GM19455 (cell line): ENCODE data around the gene MAML2.

Experiments used
- ATAC-seq: cut with Tn5 transposase; IDR thresholded peaks from one replicate; pipeline ENCODE4 v1.9.1; 2021; ENCODE audit not compliant: unreplicated experiment

The MAML2 gene

DNA sequence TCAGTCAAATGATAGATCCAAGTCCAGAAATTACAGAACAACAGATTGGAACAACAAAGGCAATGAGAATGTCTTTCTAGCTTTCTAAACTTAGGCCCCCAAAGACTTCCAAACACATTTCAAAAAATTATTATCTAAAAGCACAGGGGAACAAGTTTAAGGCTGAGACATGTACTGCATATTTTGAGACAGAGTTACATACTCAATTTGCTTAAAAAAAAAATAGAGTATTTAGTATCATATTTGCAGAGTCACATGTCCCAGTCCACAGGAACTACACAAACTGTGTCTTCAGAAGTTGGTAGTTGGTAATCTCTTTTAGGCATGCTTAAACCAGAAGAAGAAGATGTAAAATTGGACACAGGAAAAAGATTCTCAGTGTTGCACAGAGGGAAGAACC is 127.2 kb downstream of the MAML2 start:
- no peak for ATAC-seq

GRCh38 chr11:96215110-96215782 is 127.7 kb downstream of the MAML2 start:
- ATAC-seq = peak; percentile 80

- ATAC-seq = no peak
Measured at GRCh38 chr11:96214777-96215109, 128.3 kb downstream of the MAML2 start.

DNA sequence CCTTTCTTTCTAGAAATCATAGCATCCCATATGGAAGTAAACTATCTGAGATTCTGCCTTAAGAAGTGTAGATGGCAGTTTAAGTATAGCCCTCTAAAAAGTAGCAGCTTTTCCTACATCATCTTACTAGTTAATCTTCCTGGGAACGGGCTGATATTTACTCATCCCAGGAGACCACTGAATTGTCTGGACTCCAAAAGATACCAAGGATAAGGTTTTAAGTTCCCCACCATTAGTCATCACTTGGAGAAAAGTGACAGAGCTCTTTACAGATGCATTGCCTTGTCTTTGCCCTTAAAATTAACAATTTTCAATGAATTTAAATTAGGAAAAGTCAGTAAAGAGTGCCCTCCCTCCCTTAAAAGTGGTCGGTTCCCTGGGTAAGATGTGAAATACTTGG is 129.5 kb downstream of the MAML2 start:
- ATAC-seq = no peak

- ATAC-seq = no peak
Measured at GRCh38 chr11:96211436-96211835, 131.6 kb downstream of the MAML2 start.

- no peak for ATAC-seq
Measured at GRCh38 chr11:96207459-96208449, 135.2 kb downstream of the MAML2 start.

DNA sequence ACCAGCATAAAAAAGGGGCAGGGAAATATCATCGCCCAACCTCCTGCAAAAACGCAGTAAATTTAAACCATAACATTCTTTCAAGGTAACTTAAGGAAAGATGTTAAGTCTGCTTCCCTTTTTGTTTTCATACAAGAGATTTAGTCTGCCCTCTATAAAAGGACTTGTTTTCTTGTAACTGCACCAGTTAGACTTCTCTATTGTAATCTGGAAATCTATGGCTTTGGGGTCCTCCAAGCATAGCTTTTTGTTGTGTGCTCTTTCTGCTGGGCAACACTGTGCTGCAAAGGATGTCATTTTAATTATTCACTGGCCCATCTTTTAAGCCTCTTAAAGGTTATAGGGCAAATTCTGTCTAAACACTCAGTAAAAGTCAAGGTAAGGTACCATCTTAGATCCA is 136.0 kb downstream of the MAML2 start:
- ATAC-seq = no peak

DNA sequence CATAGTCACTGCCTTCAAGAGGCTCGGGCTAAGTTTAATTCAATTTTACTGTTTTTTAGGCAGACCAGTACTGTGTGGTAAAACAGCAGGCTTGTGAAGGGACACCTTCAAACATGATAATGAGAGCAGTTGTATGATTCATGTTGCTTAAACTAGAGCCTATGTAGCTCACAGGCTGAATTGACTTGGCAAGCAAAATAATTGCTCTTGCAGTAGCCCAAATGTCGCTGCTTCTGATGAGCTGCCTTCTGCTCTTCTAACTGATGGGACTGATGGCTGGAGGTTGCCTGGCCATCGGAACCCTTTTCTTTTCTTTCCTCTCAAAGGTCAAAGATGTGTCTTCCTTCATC is 137.6 kb downstream of the MAML2 start:
- no peak for ATAC-seq

GRCh38 chr11:96204721-96205459 is 138.1 kb downstream of the MAML2 start:
- no peak for ATAC-seq

DNA sequence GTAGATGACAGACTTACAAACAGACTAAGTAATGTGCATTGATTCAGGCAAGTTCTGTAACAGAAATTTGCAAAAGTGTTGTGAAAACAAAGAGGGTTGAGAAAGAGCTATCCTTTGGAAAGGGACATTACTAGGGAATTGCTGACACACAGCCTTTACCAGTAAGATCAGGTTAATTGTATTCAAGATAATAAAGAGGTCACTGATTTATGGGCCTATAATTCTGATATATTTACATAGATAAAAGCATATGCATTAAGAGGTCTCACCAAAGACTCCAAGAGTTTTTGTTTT is 138.7 kb downstream of the MAML2 start:
- no peak for ATAC-seq

DNA sequence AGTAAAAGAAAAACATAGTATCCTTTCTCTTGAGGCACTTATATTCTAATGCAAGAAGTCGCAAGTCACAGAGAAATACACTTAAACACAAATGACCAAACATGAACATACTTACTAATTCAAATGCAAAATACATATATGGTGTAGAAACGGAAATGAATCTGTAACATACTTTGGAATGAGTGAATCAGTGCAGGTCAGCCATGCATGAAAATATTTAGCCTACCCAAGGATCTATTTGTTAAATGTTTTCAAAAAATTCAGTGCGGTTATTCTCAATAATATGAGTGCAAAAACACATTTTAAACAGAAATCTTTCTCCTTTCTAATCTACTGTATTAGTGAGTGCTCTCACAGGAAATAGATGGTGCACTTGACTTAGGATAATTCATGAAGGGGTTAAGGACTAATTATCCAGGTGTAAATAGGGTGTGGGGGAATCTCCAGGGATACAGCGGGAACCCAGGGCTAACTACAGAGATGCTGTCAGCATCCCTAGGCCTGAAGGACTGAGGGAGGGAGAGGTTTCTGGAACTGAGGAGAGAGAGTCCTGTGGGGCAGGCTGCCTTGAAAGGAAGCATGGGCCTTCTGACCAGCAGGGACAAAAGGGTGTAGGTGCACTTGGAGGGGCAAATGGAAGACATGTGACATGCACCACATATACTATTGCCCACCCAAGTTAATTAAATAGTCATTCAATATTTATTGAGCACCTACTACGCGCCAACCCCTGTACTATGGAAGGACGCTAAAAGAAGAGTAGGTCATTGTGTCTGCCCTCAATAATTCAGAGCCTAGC is 139.2 kb downstream of the MAML2 start:
- no peak for ATAC-seq

- ATAC-seq = no peak
Measured at GRCh38 chr11:96200243-96200642, 142.8 kb downstream of the MAML2 start.

DNA sequence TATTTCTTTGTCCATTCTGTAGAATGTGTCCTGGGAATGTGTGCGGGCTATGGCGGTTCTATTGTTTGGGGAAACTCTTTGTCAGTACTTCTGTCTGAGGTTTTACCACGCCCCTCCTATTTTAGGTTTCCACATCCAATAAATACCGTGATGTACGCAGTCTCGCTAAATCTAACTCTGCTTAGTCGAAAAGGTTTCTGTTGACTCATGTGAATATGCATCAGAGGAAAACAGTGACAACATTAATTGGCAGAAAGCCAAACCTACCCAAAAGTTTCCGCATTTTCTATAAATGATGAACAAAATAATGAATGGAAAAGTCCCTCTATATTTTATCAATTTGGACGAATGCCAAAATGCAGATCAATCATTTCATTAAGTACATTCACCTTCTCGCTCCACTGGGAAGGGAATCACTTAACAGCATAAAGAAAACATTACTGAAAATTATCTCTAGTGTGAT is 143.4 kb downstream of the MAML2 start:
- ATAC-seq = no peak

DNA sequence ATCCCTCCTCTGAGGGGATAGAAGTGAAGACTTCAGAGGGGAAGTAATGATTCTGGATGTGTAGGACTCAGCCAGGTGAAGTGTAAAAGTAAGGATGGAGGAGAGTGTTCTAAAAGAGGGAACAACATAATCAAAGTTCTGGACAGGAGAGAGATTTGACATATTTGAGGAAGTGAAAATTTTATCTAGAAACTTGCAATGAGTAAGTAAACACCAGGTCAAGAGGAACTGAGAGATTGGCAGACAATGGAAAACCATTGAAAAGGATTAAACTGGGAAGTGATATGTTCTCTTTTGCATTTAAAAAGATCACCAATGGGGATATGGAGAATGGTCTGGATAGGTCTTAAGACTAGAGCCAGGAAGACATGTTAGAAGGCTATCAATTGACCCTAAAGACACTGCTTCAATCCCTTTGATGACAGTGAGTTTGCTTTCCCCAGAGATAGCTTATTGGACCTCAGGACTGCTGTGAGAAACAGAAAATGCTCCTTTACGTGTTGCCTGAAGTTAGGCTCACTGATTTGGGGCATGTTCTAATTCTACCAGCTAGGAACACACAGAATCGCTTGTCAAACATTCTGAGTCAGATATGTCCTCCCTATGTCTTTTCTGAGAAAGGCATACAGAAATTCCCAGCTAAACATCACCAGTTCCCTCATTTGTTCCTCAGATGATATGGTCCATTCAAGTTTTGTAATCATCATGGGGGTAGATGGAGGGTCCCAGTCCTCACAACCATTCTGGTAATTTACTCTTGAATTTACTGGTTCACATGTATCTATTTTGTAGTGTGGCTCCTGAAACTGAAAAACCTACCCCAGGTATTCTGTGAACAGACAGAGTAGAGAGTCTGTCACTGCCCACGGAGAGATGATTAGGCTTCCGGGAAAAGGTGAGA is 144.9 kb downstream of the MAML2 start:
- peak; percentile 67 for ATAC-seq

- ATAC-seq = no peak
Measured at GRCh38 chr11:96197103-96197502, 145.9 kb downstream of the MAML2 start.

DNA sequence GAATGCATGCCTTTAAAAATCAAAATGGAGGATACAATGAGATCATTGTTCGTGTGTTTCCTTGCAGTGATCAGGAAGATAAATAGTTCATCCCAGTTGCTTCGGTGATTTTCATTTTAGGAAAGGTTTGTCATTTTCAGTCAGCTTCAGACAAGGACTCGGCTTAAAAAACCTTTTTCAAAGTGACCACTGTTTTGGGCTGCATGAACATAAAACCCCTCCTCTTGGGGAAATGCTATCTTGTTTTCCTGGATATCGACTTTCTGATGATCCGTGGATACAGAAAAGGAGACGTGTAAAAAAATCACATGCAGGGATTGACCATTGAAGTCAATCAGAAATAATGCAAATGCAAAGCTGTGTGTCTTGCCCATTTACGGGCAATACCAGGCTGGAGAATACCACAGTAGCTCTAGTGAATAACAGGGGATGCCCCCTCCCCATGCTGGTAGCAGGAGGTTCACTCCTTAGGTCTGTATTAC is 146.8 kb downstream of the MAML2 start:
- ATAC-seq = no peak

DNA sequence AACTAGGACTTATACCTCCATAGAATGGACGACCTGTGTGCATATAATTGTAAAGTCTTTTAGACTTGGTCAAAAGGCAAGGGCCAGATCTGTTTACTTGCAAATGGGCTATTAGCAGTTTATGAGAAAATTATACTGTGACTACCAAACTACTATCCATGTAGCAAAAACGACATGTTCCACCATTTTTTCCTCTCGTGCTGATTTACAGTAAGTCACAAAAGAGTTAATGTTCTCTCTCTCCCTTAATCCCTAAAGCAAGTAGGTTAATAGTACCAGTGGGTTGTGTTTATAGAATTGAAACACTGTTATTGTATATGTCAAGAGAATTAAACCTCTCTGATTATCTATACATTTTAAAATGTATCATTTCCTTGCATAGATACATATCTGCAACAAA is 147.3 kb downstream of the MAML2 start:
- ATAC-seq = no peak

DNA sequence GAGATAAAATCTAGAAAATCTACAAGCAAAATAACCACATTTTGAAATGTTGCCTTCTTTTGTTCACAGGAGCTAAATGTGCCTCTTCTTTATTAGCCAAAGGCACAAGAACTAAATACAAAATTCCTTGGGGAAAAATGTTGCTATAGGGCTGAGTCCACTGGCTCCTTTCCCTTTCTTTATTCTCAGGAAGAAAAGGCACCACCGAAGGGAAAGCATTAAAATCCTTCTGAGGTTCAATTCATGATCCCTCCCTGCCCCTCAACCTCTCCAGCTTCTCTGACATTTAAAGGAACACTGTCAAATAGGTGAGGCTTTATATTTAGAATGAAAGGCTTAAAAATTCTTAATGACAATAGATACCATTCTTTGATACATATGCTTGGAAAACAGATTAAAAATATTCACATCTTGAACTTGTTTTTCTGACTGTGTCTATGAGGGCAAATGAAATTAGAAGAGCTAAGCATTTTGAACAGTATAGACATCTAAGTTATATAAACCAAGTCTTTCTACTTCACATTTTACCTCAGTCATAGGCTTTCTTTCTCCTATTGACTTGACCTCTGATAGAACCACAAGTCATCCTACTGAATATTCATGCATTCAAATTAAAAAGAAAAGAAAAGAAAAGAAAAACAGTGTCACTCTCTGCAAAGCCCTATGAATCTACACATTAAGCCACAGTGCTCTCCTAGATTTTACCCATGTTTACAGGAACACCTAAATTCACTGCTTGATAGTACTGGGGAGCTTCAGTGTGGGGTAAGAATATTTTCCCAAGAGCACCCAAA is 148.2 kb downstream of the MAML2 start:
- no peak for ATAC-seq
